Medulla oblongata (tissue), 1 donor: ENCODE data around the gene NTF3.

Source experiments
- DNase-seq: peaks from one replicate; pipeline ENCODE4 v3.0.0-alpha.2; 2015; ENCODE audit errors: extremely low spot score

The NTF3 gene

GRCh38 chr12:5511256-5511643 lies 79.3 kb downstream of the NTF3 start:
- DNase-seq, result no peak

GRCh38 chr12:5511644-5512600 lies 80.0 kb downstream of the NTF3 start:
- DNase-seq, result no peak

- no peak for DNase-seq
Observed at GRCh38 chr12:5512601-5512970, 80.7 kb downstream of the NTF3 start.

- DNase-seq, result no peak
Observed at GRCh38 chr12:5513406-5513805, 81.5 kb downstream of the NTF3 start.

DNA sequence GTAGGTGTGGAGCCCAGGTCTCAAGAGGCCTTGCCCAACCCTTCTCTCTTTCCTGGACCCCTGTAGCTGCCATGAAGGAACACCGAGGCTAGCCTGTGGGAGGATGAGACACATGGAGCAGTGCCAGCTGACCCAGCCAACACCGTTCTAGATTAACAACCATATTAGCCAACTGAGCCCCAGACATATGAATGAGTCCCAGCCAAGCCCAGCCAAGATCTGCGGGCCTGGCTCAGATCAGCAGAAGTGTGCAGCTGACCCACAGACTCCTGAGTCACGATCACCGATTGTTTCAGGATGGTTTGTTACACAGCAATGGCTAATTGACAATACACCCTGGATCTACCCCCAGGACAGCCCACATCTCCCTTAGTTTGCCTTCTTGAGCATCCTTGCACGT lies 82.1 kb downstream of the NTF3 start:
- no peak for DNase-seq

DNA sequence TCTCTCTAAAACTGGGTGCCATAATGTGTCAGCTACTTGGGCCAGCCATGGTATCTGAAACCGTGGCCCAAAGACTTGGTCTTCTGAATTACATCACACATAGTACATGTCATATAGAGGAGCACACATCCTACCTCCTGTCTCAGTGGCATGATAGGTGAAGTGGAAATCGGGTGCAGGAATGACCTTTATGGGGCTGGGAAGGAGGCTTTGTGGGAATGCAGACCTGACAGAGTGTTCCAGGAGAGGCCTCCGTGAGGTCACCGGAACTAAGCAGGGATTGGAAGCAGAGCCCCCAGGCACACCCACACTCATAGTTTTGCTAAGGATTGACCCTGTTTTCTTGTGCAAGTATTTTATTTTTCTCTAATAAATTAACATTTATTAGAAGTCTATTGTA lies 82.6 kb downstream of the NTF3 start:
- DNase-seq, result no peak

DNA sequence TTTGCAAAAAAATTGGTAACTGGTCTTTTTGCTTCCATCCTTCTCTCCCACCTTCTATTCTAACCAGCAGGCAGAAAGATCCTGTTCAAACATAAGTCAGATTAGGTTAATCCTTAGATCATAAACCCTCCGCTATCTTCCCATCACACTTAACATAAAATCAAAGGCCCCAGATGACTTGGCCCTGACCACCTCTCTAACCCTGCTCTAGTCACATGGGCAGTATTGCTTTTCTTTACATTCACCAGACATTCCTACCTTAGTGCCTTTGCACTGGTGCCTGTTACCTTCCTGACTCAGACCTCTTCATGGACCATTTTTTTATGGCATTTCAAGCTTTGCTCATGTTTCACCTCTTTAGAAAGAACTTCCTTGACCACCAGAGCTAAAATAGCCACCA lies 83.5 kb downstream of the NTF3 start:
- DNase-seq, result no peak

- no peak for DNase-seq
Observed at GRCh38 chr12:5516371-5517241, 84.7 kb downstream of the NTF3 start.

DNA sequence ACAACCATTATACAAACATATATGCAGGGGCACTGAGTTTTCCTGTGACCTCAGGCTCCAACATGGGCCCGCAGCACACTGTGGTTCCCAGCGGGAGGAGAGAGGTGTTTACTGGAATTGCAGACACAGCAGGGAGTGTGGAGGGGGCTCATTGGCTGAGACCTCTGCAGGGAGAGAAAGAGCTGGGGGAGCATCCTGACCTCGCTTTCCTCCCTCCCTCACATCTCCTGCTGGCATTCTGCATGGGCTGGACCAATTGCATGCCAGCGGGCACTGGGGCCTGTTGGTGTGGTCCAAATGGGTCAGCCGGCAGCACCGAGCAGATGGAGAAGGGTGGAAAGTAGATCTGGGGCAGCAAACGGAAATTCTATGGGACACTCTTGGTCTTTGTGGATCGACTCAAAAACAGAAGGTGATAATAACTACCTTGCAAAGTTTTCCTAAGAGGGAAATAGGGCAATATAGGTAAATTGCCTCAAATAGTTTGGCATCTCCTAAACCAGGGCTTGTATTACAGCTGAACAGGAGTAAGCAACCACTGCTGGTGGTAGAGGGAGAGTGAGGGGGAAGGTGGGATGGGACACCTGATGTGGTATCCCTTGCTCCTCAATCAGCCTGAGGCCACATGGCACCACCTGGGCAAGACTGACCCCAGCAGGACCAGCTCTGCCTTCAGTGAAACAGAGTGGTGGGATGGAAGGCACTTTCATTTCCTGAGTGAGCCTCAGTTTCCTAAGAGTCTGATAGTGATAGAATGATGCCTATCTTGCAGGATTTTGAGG lies 86.9 kb downstream of the NTF3 start:
- DNase-seq, result no peak

DNA sequence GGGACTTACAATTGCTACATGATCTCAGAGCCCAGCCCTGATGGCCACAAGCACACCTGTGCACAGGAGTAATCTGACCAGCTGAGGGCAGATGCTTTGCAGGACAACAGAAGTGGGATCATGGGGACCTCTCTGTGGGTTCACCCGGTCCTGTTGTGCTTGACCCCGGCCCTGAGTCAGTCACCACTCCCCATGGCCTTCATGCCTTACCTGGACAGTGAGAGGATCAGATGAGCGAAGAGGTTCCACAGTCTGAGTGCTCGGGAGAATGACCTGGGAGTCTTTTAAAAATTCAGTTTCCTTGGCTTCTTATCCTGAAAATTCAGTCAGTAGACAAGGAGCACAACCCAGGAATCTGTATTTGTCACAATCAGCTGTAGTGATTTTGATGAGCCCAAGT lies 88.1 kb downstream of the NTF3 start:
- no peak for DNase-seq

GRCh38 chr12:5520831-5521230 lies 88.9 kb downstream of the NTF3 start:
- DNase-seq, result no peak

- no peak for DNase-seq
Observed at GRCh38 chr12:5521456-5522325, 89.8 kb downstream of the NTF3 start.

DNA sequence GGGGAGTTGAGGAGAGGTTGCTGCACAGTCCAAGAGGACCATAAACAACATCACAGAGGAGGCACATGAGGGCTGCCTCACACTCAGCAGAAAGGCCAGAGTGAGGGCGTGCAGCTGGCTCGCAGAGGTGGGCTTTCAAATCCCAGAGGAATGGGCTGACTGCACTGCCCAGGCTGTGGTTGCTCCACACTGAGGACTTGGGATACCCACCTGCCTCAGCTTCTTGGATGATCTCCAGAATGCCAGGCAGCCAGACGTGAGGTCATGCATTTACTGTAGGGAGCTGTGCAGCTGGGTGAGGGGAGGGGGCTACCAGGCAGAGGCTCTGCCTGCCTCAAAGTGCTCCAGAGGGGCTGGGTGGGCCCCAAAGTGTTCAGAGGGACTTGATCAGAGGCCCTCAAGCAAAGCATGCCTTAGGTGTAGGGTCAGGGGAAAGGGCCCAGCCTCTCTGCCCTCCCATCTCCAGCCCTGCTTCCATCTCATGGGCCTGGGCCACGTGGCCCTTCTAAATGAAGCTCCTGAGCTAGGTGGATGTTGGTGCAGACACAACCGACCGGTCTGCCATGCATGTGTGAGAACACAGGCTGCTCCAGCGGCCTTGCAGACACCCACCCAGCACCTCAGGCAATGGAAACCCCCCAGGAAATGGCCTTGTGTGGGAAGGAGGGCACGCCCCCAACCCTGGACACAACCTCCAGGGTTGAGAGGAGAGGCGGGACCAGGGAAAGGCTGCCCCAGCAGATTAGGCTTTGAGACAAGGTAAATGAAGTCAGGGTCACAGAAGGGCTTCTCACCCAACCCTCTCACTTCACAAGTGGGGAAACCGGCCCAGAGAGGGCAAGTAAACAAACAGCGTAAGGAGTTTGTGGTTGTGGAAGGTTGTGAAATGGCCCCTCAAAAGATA lies 90.8 kb downstream of the NTF3 start:
- no peak for DNase-seq

- no peak for DNase-seq
Observed at GRCh38 chr12:5523396-5524115, 91.6 kb downstream of the NTF3 start.

- no peak for DNase-seq
Observed at GRCh38 chr12:5524116-5524768, 92.3 kb downstream of the NTF3 start.

DNA sequence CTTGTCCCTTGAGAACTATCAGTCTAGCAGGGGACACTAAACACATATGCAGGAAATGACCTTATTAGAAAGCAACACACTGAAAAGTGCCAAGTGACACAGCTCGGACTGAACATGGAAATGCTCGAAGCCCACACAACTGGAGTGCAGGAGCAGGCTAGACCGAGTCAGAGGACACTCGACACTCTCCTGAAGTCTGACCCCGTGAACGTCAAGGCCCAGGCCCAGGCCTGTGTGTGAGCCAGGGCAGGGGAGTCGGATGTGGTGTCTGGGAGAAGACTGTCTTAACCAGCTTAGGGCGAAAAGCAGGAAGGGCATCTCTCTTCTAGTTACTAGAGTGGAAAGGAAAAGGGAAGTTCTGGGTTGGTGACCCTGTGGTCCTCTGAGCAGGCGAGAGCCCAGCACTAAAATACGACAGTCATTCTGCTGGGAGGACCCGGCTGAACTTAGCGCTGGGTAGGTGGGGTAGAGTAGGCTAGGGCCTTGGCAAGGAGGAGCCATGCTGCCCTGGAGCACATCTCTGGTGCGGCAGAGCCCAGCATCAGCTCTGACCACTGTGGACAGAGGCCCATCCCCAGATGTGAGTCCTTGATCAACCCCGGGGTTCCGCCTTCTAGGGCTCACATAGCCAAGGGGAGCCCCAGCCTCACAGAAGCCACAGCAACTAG lies 93.0 kb downstream of the NTF3 start:
- DNase-seq, result no peak

DNA sequence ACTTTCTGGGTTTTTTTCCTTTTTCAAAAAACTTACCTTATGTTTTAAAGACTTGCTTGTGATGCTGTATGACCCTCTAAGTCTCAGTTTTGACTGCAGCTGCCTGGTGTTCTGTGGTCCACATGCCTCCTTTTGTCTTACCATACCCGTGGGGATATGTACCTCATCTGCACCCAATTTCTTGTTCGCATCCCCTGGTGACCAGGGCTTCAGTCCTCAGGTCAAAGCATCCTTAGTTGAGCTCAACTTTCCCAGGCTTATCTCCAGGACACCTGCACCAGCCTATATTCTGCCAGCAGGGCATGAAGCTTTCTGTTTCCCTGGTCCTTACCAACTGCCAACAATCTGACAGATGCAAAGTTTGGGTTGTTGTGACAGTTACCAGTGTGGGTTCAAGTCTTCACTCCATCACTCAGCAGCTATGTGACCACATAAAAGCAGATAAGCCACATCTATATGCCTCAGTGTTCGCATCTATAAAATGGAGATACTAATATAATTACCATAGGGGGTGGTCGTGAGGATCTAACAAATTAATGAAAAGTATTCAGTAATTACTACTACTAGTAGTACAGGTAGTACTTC lies 94.0 kb downstream of the NTF3 start:
- DNase-seq, result no peak

GRCh38 chr12:5533368-5533767 lies 101.5 kb downstream of the NTF3 start:
- no peak for DNase-seq
